Effector CD8-positive, alpha-beta T cell (primary cell): ENCODE measurements around the gene IPO5.
"Not testable (repeated sequence)": the region's sequence is repeated elsewhere in the genome, so short reads cannot be mapped to it uniquely, and the experiment has no call there.

Experiments
- DNase-seq: peaks from one replicate; lab custom pipeline; 2025; lab: John Stamatoyannopoulos, UW

Gene IPO5

DNA sequence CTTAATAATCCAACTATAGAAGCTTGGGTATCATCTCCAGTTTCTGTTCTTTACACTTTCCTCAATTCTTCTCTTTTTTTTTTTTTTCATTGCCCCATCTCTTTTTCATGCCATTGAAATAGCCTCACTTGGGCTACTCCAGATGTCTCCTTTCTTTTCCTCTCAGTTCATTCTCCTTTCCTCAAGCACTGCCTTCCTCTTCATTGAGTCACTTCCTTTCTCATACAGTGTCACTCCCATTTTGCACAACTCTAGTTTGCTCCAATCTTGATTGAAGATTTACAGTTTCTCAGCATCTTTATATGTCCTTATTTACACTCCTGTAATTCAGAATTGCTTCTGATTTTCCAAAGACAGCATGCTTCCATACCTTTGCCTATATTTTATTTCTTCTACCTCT lies 61.3 kb downstream of the IPO5 start:
- DNase-seq: no peak

DNA sequence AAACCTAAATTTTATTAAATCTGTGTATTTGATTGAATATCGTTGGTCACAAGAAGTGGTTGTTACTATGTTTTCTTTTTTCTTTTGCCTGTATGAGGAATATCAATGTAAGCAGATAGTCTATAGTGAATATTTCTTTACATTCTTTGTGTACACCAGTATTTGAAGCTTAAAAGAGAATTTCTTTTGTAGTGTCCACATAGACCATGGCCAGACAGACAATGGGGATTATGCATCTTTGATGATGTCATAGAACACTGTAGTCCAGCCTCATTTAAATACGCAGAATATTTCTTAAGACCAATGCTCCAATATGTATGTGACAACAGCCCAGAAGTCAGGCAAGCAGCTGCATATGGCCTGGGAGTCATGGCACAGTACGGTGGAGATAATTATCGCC lies 64.8 kb downstream of the IPO5 start:
- no peak for DNase-seq

DNA sequence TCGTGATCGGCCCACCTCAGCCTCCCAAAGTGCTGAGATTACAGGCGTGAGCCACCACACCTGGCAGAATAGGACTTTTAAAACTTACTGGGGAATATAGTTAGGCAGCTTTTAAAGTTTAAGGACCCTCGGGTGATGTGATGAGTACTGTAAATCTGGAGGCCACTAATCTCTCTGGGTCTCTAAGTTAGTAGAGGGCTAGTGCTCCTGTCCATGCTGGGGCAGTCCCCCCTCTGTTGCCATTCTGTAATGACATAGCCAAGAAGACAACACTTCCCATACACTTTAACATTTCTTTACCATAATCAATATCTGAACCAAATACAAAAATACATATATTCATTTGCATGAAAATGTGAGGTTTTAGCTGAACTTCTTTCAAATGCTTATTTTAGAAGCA lies 65.7 kb downstream of the IPO5 start:
- no peak for DNase-seq

DNA sequence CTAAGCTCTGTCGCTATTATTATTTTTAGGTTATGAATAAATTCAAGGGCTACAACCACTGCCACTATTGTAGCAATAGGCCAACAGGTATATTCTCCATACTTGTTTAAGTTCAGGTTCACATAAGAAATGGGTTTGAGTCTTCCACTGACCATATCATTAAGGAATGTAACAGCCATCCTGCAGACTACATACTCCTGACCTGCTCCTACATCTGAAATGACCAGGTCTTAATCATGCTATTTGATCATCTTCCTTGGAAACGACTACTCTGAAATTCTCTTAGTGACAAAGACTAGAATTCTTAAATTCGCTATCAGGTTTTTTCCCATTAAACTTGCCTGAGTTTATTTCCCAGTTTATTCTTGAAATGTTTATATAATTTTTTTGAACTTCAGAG lies 66.8 kb downstream of the IPO5 start:
- no peak for DNase-seq

DNA sequence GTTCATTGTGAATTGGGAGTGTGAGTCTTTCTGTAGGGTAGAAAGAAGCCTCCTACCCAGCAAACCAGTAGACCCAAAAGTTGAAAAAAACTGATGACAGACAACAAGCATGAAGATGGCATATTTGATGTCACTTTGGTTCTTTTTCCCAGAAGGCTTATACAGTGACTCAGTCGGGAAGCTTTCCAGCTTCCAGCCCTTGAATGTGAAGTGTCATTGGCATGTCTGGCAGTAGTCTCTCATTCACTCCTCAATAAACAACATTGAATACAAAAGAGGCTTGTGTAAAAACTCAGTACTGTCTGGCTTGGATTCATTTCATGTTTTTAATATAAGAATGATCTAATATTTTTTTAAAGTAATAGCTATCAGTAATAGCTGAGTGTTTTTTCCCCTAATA lies 68.7 kb downstream of the IPO5 start:
- no peak for DNase-seq

DNA sequence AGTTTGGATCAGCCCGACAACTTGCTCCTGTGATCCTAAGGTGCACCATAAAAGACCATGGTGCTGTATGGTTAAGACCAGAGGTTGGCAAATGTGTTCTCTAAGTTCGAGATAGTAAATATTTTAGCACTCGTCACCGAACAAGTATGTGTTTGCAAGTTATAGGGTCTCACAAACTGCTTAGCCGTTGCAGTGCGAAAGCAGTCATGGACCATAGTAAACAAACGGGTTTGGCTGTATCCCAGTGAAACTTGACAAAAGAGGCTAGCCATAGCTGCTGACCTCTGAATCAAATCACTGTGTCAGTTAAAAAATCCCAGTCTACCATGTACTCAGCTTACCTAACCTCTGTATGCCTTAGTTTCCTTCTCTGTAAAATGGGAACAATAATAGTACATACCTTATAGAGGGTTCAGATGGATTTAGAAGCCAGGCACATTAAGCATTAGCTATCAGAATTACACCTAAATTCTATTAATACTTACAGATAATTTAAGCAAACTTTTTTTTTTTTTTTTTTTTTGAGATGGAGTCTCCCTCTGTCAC lies 72.1 kb downstream of the IPO5 start:
- no peak for DNase-seq

DNA sequence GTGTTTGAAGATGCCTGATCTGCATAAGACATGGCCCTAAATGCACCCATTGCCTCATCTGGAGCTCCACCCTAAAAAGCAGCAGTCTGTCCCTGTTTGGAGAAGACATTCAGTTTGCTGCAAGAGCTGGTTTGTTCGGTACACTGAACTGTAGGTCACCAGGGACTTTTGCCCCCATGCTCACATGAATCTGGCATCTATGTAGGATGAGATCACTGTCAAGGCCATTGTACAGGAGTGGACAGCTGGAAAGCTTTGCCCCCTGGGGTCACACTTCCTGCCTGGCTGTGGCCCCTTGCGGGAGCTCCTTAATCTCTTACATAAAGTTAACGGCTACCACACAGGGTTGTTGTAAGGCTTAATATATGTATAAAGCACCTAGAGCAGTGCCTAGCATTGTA lies 73.0 kb downstream of the IPO5 start:
- DNase-seq: no peak

DNA sequence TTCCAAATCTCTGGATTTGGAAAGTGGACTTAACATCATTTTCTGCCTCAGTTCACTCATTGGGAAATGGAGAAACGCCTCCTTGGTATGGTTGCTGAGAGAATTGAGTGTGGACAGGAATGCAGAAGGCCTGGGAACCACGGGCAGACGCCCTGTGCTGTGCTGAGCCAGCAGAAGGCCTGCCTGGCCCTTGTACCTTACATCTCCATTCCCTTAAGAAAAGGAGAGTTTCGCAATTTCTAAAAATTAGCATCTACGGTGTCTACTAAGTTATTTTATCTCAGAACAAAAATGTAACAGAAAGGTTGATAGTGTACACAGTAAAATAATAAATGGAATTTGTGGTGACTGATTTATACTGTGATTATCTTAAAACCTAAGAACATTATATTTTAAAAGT lies 78.7 kb downstream of the IPO5 start:
- DNase-seq: no peak

DNA sequence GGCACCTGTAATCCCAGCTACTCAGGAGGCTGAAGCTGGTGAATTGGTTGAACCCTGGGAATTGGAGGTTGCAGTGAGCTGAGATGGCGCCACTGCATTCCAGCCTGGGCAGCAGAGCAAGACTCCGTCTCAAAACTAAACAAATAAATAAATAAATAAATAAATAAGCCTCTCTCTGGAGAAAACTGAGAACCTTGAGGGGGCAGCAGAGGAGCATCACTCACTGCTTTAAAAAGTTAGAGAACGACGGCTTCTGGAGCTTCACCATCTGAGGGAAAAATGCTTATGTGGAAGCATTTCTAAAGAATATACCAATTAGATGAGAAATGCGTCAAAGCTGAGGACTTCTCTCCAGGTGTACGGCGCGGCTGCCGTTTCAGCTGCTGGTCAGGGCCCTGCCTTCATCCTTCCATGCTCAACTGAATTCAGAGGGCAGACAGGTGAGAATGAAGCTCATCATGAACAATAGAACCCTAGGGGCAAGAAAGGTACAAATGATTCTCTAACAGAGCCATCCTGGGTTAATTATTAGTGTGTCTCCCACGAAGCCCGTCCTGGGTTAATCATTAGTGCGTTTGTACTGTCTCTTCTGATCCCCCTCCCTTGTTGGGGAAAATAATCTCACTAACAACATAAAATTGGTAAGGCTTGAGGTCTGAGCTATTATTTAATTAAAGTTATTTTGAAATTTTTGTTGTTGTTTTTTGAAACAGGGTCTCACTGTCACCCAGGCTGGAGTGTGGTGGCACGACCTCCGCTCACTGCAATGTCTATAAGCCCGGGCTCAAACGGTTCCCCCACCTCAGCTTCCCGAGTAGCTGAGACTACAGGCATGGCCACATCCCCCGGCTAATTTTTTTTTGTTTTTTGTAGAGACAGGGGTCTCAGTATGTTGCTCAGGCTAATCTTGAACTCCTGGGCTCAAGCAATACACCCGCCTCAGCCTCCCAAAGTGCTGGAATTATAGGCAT lies 80.1 kb downstream of the IPO5 start:
- no peak for DNase-seq

DNA sequence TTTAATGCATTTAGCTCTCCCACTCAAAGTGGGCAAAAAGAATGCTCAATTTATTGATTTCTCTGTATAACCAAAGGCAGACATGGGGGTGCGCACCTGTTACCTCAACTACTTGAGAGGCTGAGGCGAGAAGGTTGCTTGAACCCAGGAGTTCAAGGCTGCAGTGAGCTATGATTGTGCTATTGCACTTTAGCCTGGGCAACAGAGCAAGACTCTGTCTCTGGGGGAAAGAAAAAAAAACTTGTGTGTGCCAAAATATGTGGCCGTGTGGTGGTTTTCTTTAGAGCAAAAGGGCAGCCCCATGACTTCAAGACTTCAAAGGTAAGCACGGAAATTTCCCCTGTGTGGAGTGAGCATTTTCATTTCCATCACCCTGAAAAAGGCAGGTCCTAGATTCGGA lies 81.9 kb downstream of the IPO5 start:
- DNase-seq: no peak

DNA sequence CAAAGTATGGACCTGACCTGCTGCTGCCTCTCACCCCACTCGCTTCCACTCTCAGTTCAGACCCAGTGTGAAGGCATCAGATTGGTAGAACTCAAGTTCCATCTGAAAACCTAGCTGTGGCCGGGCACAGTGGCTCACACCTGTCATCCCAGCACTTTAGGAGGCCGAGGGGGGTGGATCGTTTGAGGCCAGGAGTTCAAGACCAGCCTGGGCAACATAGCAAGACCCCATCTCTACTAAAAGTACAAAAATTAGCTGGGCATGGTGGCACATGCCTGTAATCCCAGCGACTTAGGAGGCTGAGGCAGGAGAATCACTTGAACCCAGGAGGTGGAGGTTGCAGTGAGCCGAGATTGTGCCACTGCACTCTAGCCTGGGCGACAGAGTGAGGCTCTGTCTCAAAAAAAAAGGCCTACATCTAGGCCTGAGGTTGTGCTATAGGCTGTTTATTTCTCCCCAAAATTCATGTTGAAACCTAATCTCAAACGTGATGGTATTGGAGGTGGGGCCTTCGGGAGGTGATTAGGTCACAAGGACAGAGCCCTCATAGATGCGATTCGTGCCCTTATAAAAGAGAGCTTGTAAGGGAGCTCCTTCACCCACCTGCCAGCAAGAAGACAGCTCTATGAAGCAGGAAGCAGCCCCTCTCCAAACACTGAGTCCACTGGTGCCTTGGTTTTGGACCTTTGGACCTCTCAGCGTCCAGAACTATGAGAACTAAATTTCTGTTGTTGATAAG lies 83.3 kb downstream of the IPO5 start:
- not testable (repeated sequence) for DNase-seq

DNA sequence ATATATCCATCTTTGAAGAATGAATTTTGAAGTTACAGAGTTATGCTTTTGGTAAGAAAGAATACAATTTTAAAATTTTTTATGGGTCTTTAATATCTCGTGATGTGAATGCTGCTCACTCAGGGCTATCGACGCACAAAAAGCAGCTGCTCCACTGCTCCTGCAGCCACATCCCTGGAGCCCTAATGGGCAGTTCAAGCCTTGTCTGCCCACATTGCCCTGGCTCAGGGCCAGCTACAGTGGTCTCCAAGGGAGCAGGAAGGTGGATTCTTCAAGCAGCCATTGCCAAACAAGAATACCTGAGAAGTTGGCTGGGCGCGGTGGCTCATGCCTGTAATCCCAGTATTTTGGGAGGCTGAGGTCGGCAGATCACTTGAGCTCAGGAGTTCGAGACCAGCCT lies 85.8 kb downstream of the IPO5 start:
- no peak for DNase-seq

DNA sequence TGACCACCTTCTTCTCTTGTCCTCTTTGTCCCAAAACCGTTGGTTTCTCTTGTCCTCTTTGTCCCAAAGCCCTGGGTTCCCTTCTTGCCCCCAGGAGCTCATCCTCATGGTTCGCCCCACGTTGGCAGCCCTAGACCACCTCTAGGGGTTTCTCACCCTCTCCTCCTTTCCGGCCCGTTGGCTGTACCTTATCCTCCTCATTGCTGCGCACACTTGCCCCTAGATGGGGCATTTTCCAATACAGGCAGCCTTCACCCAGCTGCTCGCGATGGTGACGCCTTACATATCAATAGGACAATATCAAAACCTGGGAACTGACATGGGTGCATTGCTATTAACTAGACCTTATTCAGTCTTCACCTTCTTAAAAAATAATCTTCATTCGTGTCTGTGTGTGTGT lies 86.5 kb downstream of the IPO5 start:
- DNase-seq: no peak

DNA sequence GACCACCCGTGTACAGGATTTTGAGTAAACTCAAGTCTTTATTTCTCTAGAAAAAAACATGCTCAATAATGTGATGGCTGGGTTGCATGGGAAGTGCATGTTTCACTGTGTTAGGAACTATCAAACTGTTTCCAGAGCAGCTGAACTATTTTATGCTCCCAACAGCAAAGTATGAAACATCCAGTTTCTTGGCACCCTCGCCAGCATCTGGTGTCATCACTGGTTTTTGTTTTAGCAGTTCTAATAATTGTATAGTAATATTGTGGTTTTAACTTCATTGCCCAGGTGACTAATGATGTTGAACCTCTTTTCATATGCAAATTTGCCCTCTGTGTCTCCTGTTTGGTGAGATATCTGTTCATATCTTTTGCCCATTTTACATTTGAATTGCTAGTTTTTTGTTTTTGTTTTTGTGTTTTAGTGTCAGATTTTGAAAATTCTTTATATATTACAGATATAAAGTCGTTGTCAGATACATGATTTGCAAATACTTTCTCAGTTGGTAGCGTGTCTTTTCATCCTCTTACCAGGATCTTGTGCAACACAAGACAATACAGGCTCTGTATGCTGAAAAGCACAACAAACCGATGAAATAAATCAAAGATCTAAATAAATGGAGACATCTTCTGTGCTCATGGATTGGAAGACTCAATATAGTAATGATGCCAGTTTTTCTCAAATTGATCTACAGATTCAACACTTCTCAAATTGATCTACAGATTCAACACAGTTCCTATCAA lies 87.8 kb downstream of the IPO5 start:
- DNase-seq: no peak

DNA sequence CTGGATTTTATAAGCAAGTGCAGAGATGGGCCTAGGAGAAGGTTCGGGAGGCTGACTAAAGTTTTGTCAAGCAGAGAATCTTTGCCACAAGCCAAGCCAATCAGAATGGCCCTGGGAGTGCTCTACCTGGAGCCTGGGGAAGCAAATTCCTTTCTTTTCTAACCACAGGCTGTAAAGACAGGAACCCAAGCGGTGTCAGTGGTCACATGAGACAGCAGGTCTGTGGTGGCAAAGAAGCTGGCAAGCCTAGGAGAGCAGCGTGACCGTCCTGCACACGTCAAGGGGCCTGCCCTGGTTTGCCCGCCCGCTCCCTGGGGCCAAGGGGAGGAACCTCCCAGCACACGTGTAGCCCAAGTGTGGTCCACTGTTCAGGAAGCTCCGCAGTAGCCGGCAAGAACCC lies 90.8 kb downstream of the IPO5 start:
- no peak for DNase-seq

DNA sequence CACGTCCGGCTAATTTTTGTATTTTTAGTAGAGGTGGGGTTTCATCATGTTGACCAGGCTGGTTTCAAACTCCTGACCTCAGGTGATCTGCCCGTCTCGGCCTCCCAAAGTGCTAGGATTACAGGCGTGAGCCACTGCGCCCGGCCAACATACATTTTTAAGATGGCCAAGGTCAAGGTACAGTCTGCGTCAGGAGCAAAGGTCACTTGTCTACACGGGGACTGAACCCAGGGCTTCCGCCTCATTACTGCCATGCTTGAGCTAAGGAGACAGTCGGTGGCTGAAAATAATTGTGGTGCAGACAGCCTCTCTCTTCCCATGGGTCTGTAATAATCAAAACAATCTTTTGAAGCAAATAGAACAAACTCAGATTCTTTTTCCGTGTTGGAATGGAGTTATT lies 94.3 kb downstream of the IPO5 start:
- not testable (repeated sequence) for DNase-seq

DNA sequence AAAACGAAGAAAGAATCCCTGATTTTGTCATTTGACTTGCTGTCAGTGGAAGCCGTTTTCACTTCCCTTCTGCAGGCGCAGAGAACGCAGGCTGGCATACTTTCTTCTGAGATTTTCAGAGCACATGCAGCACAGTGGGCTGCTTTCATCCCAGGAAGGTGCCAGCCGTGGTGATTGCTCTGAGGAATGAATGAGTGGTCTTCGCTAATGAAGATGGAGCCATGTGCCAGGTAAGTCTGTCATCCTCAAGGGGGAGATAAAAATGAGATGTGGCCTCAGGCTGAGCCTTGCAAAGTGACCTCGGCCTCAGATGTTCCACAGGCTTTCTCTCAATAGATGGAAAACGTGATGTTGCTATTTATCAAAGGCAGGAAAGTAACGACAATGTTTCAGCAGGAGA lies 94.8 kb downstream of the IPO5 start:
- DNase-seq: no peak

DNA sequence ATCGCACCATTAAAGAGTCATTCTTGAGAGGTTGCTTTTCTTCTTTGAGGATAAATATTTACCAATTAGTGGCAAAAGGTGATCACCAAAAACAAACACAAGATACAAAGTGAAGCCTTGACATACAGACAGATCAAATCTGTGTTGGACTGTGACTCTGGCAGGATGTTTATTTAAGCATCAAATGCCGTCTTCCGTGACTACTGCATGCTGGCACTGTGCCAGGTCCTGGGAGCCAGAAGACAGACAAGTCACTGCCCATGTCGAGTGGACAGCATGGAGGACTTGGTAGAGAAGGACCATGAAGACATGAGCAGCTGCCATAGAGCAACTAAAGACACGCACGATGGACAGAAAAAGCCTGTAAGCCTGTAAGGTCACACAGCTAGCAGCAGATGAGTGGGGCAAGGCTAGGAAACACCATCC lies 96.6 kb downstream of the IPO5 start:
- no peak for DNase-seq

DNA sequence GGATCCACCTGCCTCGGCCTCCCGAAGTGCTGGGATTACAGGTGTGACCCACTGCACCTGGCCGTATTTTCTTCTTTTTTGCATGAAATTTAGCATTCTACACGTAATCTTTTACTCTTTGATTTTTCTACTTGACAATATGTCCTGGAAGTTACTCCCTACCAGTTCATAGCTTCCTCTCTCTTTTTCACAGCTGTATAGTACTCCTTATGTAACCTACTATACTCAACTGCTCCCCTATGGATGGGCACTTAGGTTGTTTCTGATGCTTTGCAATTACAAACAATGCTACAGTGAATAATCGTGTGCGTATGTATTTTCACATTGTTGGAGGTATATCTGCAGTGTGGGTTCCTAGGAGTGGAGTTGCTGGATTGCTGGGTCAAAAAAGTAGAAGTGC lies 98.9 kb downstream of the IPO5 start:
- DNase-seq: no peak

DNA sequence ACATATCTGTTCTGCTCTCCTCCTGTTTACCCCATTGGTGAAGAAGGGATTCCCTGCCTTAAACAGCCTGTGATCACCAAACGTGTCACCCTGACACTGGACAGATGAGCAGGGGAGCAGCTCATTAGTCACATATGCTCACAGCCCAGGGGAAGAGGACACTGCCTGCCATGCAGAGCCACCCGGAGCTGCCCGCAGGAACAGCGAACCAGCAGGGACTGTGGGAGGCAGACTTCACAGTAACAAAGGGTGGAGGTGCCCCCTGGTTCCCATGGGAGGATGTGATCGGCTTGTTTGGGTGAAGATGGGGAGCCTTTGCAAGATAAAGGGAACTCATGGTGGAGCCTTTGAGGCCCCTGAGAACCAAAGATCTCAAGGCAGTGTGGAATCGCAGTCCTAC lies 100.8 kb downstream of the IPO5 start:
- DNase-seq: no peak

DNA sequence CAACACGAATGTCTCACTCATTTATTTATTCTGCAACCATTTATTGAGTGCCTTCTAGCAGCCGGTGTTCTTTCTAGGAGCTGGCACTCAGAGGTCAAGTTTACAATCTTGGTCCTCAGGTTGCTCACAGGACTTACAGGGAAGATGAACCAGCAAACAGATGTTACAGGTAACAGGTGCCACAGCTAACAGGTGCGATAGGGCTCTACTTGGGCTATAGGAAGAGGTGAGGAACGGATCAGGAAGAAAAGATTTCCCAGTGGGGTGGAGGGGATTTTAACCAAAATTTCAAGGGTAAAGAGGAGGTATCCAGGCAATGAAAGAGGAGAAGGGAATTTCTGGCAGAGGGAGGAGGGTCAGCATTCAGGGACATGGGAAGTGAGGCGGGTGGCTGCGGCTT lies 102.1 kb downstream of the IPO5 start:
- no peak for DNase-seq

DNA sequence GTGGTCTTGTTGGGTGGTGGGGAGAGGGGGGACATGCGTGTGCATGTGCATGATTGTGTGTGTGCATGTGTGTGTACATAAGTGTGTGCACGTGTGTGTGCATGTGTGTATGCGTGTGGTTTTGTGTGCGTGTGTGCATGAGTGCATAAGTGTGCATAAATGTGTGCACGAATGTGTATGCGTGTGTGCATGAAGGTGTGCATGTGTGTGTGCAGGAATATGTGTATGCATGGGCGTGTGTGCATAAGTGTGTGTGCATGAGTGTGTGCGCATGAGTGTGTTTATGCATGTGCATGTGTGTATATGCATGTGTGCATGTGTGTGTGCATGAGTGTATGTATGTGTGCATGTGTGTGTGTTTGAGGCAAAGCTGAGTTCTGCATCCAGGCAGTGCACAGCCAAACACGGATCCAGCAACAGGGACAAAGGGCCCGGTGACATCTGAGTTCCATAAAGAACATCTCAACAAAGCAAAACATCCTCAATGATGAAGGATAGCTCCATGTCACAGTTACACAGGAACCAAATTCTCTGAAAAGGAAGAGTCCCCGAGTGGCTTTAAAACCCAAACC lies 103.5 kb downstream of the IPO5 start:
- DNase-seq: no peak
